ENCODE data around the gene TPRG1. TPM values are rescaled to one million over a fixed set of nuclear protein-coding genes. Genes with fewer than 3 reads are reported as not detected.

Gene TPRG1
- total and polyA plus RNA-seq, 9 of the 15 experiments (the other 6 are each of a cell fraction or from before 2014, with no cell fraction given), result 0.01 TPM; not detected in 8

- TF ChIP-seq RREB1 (CRISPR knock-in tag; IDR thresholded peaks at IDR 0.05) (no peak), TAL1 (IDR thresholded peaks at IDR 0.05) (no peak), MCM7 (IDR thresholded peaks at IDR 0.05) (no peak), ATF6 (CRISPR knock-in tag; IDR thresholded peaks at IDR 0.05) (no peak), ZBTB34 (CRISPR knock-in tag; IDR thresholded peaks at IDR 0.05) (no peak), MYBL2 (IDR thresholded peaks at IDR 0.05; ENCODE audit: low read depth) (no peak), MYBL2 (CRISPR knock-in tag; IDR thresholded peaks at IDR 0.05; ENCODE audit: borderline replicate concordance) (no peak), ZNF431 (CRISPR knock-in tag; IDR thresholded peaks at IDR 0.05) (no peak), PCBP2 (IDR thresholded peaks at IDR 0.05; ENCODE audit: low read depth, low read length, poor library complexity, severe bottlenecking) (no peak), DACH1 (IDR thresholded peaks at IDR 0.05; ENCODE audit: partially characterized antibody) (no peak), EP300 (IDR thresholded peaks at IDR 0.05; ENCODE audit: low read length) (no peak), HDGF (IDR thresholded peaks at IDR 0.05) (no peak), ID3 (CRISPR knock-in tag; IDR thresholded peaks at IDR 0.05) (no peak), ID3 (tag; IDR thresholded peaks at IDR 0.05) (no peak)
These were observed 117.5 kb downstream of the TPRG1 start (continued) for GRCh38 chr3:189289251-189289650.

Measured in K562 (cell line).